ENCODE data around the gene CD2.

GRCh38 chr1:116710420-116711262 lies 43.6 kb upstream of the CD2 start:
- TF ChIP-seq CTCF (IDR thresholded peaks at IDR 0.05) (no peak), POLR2A (IDR thresholded peaks at IDR 0.05) (no peak), EP300 (IDR thresholded peaks at IDR 0.05; ENCODE audit: low read depth) (no peak)

Measured in transverse colon (tissue), 3 donors.